Measurements from ENCODE around the gene INIP.

Gene INIP

GRCh38 chr9:112703304-112703703, 14.6 kb downstream of the INIP start:
- no peak for DNase-seq (ENCODE audit: insufficient read length, low spot score)
- FAIRE-seq = no peak
- no peak for TF ChIP-seq CTCF (IDR thresholded peaks at IDR 0.05; ENCODE audit: insufficient read depth, missing control alignments)

GRCh38 chr9:112700085-112700484, 17.8 kb downstream of the INIP start:
- TF ChIP-seq CTCF (IDR thresholded peaks at IDR 0.05; ENCODE audit: insufficient read depth, missing control alignments) = no peak
- FAIRE-seq (no peak), DNase-seq (ENCODE audit: insufficient read length, low spot score) (no peak)

GRCh38 chr9:112699230-112699629, 18.7 kb downstream of the INIP start:
- no peak for FAIRE-seq
- TF ChIP-seq CTCF (IDR thresholded peaks at IDR 0.05; ENCODE audit: insufficient read depth, missing control alignments) = no peak
- no peak for DNase-seq (ENCODE audit: insufficient read length, low spot score)

GRCh38 chr9:112696461-112696860, 21.5 kb downstream of the INIP start:
- no peak for TF ChIP-seq CTCF (IDR thresholded peaks at IDR 0.05; ENCODE audit: insufficient read depth, missing control alignments)
- DNase-seq (ENCODE audit: insufficient read length, low spot score) (no peak), FAIRE-seq (no peak)

- TF ChIP-seq CTCF (IDR thresholded peaks at IDR 0.05; ENCODE audit: insufficient read depth, missing control alignments) = no peak
- no peak for DNase-seq (ENCODE audit: insufficient read length, low spot score)
- FAIRE-seq = no peak
Observed at GRCh38 chr9:112694706-112695555, 23.0 kb downstream of the INIP start.

GRCh38 chr9:112689161-112689740, 28.7 kb downstream of the INIP start:
- TF ChIP-seq CTCF (IDR thresholded peaks at IDR 0.05; ENCODE audit: insufficient read depth, missing control alignments) = no peak
- FAIRE-seq = no peak
- DNase-seq (ENCODE audit: insufficient read length, low spot score) = no peak

All from D721Med (cell line).